ENCODE data around the gene LETM1. TPM values are rescaled to one million over a fixed set of nuclear protein-coding genes. Genes with fewer than 3 reads are reported as not detected.

LETM1 gene
- total and polyA plus RNA-seq, 2 of the 13 experiments (the other 11 are each of a cell fraction or from before 2014, with no cell fraction given), result 9.7 to 41.6 TPM

GRCh38 chr4:1863297-1864033, 7.5 kb upstream of the LETM1 start (continued):
- TF ChIP-seq TBL1XR1 (IDR thresholded peaks at IDR 0.05; ENCODE audit: borderline replicate concordance, low read length, partially characterized antibody) (no peak), ZNF710 (CRISPR knock-in tag; IDR thresholded peaks at IDR 0.05; ENCODE audit: borderline replicate concordance) (no peak), DPF2 (CRISPR knock-in tag; IDR thresholded peaks at IDR 0.05; ENCODE audit: borderline replicate concordance, low read depth) (0 out of 2 replicates have a peak, but pooled peaks have one; percentile 47), NONO (IDR thresholded peaks at IDR 0.05) (no peak), NONO (CRISPR knock-in tag; conservative IDR thresholded peaks at IDR 0.05) (no peak; the same call in none of the 2 replicates), SNAPC4 (CRISPR knock-in tag; IDR thresholded peaks at IDR 0.05) (no peak; the same call in 1 of the 2 replicates), MTERF4 (CRISPR knock-in tag; IDR thresholded peaks at IDR 0.05) (no peak), DNMT3B (CRISPR knock-in tag; conservative IDR thresholded peaks at IDR 0.05) (no peak), ZNF772 (CRISPR knock-in tag; IDR thresholded peaks at IDR 0.05) (peak; percentile 24; the same call in 1 of the 2 replicates), ZNF549 (CRISPR knock-in tag; IDR thresholded peaks at IDR 0.05) (no peak), RBFOX2 (IDR thresholded peaks at IDR 0.05; ENCODE audit: low read depth, low read length) (no peak), HOXA9 (CRISPR knock-in tag; IDR thresholded peaks at IDR 0.05; ENCODE audit: borderline replicate concordance) (no peak), RAD51 (IDR thresholded peaks at IDR 0.05; ENCODE audit: borderline replicate concordance) (peak; percentile 75; the same call in 1 of the 2 replicates), HNF1B (CRISPR knock-in tag; IDR thresholded peaks at IDR 0.05) (peak; percentile 38; the same call in 1 of the 2 replicates), ZNF563 (CRISPR knock-in tag; IDR thresholded peaks at IDR 0.05) (no peak), THAP9 (CRISPR knock-in tag; IDR thresholded peaks at IDR 0.05; ENCODE audit: borderline replicate concordance) (no peak)
